Keratinocyte (primary cell): Measurements from ENCODE around the gene ZFP36L2.

Experiments used
- EZH2 ChIP-seq: IDR thresholded peaks from one replicate; pipeline ENCODE4 v1.6.1; 2012; ENCODE audit warnings: inconsistent platforms, mild to moderate bottlenecking, low read length, moderate library complexity
- TF ChIP-seq, protein P1 (sequence below), 3 experiments: IDR thresholded peaks in 1 of 3; conservative IDR thresholded peaks in 1 of 3; optimal IDR thresholded peaks in 1 of 3; 2 replicates in 2 of 3; 3 replicates in 1 of 3; pipeline versions ENCODE3 to v1.5.1; 2011; ENCODE audit warnings: low read length in 3 of 3, mild to moderate bottlenecking in 3 of 3, moderate library complexity in 2 of 3, control low read depth in 1 of 3, inconsistent platforms in 1 of 3; ENCODE audit not compliant: insufficient read depth in 2 of 3; ENCODE audit errors: extremely low read depth in 1 of 3

DNA sequence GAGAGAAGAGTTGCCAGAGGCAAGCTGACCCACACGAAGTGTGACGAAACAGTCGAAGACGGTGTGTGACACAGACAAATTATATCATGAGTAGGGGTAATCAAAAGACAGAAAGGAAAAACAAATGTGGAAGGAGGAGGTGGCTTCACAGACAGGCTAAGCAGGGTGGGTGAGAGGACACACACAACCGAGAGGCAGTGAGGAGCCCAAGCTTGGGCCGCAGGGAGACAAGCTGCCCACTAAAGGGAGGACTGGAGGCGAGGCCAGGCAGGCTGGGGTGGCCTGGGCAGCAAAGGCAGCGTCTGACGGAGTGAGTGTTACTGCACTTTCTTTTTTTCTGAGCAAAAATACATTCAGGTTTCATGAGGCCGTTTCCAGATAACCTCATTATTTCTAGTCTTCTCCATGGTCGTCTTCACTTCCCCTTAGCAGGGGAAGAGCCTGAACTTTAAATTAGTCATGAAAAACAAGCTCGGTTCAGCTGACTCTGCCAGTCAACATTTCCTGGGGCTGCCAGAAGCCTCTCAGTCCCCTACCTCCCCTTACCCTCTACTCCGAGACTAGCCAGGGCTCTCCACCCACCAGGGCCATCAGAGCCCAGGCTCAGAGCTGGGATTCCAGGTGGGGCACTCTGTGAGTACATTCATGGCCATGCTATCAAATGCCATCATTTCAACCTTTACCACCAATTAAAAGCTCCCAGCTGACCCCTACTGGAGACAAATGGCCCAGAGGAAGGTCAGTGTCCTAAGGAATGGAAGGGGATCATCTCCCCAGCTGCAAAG is 13.8 kb upstream of the ZFP36L2 start:
- TF ChIP-seq, protein P1, sequence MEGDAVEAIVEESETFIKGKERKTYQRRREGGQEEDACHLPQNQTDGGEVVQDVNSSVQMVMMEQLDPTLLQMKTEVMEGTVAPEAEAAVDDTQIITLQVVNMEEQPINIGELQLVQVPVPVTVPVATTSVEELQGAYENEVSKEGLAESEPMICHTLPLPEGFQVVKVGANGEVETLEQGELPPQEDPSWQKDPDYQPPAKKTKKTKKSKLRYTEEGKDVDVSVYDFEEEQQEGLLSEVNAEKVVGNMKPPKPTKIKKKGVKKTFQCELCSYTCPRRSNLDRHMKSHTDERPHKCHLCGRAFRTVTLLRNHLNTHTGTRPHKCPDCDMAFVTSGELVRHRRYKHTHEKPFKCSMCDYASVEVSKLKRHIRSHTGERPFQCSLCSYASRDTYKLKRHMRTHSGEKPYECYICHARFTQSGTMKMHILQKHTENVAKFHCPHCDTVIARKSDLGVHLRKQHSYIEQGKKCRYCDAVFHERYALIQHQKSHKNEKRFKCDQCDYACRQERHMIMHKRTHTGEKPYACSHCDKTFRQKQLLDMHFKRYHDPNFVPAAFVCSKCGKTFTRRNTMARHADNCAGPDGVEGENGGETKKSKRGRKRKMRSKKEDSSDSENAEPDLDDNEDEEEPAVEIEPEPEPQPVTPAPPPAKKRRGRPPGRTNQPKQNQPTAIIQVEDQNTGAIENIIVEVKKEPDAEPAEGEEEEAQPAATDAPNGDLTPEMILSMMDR (optimal IDR thresholded peaks at IDR 0.05 in 1 of 3, IDR thresholded peaks at IDR 0.05 in 1 of 3, conservative IDR thresholded peaks at IDR 0.05 in 1 of 3; ENCODE audit: extremely low read depth in 1 of 3, insufficient read depth in 2 of 3, low read length in 3 of 3) = no peak
- TF ChIP-seq EZH2 = no peak
